ENCODE data around the gene NHS.

DNA sequence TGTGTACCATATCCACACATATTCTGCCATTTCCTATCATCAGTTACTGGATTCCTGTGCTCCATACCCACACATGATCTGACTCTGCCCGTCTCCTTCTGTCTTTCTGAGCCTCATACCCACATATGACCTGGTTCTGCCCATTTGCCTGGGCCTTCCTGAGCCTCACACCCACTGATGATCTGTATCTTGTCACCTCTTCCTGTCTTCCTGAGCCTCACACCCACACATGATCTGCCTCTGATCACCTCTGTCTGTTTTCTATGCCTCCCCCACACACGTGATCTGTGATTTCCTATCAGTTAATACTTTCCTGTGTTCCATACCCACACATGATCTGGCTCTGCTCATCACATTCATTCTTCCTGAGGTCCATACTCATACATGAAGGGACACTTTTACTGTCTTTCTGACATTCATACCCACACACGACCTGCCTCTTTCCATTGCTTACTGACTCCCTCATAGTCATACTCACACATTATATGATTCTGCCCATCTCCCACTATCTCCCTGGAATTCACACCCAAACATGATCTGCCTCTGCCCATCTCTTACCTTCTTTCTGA, 394.8 kb downstream of the NHS start:
- TF ChIP-seq, protein P1, sequence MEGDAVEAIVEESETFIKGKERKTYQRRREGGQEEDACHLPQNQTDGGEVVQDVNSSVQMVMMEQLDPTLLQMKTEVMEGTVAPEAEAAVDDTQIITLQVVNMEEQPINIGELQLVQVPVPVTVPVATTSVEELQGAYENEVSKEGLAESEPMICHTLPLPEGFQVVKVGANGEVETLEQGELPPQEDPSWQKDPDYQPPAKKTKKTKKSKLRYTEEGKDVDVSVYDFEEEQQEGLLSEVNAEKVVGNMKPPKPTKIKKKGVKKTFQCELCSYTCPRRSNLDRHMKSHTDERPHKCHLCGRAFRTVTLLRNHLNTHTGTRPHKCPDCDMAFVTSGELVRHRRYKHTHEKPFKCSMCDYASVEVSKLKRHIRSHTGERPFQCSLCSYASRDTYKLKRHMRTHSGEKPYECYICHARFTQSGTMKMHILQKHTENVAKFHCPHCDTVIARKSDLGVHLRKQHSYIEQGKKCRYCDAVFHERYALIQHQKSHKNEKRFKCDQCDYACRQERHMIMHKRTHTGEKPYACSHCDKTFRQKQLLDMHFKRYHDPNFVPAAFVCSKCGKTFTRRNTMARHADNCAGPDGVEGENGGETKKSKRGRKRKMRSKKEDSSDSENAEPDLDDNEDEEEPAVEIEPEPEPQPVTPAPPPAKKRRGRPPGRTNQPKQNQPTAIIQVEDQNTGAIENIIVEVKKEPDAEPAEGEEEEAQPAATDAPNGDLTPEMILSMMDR (IDR thresholded peaks at IDR 0.05): no peak
- TF ChIP-seq NPAS2 (CRISPR knock-in tag; IDR thresholded peaks at IDR 0.05; ENCODE audit: borderline replicate concordance): no peak
- TF ChIP-seq POLR2A (IDR thresholded peaks at IDR 0.05; ENCODE audit: low read length): no peak
- TF ChIP-seq, protein P2, sequence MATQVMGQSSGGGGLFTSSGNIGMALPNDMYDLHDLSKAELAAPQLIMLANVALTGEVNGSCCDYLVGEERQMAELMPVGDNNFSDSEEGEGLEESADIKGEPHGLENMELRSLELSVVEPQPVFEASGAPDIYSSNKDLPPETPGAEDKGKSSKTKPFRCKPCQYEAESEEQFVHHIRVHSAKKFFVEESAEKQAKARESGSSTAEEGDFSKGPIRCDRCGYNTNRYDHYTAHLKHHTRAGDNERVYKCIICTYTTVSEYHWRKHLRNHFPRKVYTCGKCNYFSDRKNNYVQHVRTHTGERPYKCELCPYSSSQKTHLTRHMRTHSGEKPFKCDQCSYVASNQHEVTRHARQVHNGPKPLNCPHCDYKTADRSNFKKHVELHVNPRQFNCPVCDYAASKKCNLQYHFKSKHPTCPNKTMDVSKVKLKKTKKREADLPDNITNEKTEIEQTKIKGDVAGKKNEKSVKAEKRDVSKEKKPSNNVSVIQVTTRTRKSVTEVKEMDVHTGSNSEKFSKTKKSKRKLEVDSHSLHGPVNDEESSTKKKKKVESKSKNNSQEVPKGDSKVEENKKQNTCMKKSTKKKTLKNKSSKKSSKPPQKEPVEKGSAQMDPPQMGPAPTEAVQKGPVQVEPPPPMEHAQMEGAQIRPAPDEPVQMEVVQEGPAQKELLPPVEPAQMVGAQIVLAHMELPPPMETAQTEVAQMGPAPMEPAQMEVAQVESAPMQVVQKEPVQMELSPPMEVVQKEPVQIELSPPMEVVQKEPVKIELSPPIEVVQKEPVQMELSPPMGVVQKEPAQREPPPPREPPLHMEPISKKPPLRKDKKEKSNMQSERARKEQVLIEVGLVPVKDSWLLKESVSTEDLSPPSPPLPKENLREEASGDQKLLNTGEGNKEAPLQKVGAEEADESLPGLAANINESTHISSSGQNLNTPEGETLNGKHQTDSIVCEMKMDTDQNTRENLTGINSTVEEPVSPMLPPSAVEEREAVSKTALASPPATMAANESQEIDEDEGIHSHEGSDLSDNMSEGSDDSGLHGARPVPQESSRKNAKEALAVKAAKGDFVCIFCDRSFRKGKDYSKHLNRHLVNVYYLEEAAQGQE (IDR thresholded peaks at IDR 0.05): no peak
- TF ChIP-seq ZNF302 (CRISPR knock-in tag; IDR thresholded peaks at IDR 0.05): no peak
- no peak for TF ChIP-seq KDM1A (IDR thresholded peaks at IDR 0.05; ENCODE audit: low read depth)
- TF ChIP-seq CHD4 (IDR thresholded peaks at IDR 0.05; ENCODE audit: borderline replicate concordance): no peak

Measured in A549 (cell line).